Measurements from ENCODE around the gene SIPA1.
A peak's percentile ranks its signal among the peaks of the same experiment; 100 is the strongest.

The SIPA1 gene, protein sequence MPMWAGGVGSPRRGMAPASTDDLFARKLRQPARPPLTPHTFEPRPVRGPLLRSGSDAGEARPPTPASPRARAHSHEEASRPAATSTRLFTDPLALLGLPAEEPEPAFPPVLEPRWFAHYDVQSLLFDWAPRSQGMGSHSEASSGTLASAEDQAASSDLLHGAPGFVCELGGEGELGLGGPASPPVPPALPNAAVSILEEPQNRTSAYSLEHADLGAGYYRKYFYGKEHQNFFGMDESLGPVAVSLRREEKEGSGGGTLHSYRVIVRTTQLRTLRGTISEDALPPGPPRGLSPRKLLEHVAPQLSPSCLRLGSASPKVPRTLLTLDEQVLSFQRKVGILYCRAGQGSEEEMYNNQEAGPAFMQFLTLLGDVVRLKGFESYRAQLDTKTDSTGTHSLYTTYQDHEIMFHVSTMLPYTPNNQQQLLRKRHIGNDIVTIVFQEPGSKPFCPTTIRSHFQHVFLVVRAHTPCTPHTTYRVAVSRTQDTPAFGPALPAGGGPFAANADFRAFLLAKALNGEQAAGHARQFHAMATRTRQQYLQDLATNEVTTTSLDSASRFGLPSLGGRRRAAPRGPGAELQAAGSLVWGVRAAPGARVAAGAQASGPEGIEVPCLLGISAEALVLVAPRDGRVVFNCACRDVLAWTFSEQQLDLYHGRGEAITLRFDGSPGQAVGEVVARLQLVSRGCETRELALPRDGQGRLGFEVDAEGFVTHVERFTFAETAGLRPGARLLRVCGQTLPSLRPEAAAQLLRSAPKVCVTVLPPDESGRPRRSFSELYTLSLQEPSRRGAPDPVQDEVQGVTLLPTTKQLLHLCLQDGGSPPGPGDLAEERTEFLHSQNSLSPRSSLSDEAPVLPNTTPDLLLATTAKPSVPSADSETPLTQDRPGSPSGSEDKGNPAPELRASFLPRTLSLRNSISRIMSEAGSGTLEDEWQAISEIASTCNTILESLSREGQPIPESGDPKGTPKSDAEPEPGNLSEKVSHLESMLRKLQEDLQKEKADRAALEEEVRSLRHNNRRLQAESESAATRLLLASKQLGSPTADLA

DNA sequence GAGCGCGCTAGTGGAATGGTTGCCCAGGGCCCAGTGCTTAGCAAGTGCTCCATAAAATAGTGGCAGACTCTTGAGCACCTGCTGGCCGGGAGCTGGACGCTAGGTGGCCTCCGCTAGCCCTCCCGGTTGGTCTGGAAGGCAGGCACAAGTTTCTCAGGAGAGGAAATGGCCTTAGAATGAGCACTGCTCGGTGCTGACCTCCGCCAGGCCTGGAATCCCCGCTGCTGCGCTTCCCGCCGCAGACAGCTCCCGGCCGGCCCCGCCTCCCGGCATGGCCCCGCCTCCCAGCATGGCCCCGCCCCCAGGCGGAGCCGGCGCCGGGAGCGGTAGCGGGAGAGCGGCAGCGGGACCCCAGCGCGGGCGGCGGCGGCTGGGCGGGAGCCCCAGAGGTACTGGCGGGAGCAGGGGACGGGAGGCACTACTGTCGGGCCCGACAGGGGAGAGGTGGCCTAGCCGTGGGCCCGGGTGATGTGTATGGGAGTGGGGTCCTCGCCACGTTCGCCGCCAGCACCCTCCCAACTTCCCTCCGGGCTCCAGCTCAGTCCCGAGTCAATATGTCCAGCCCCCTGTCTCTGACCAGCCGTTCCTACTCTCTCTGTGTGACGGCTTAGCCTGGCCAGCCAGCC lies at the start of gene SIPA1:
Gene SIPA1 (plus strand): TSS at position 308 of the 626 bp plus-strand sequence. CDS start 2,821 bp downstream, outside the sequence.
- peak; percentile 57 to 59 for DNase-seq (ENCODE audit: low read depth in 1 of 2, low spot score in 1 of 2)

DNA sequence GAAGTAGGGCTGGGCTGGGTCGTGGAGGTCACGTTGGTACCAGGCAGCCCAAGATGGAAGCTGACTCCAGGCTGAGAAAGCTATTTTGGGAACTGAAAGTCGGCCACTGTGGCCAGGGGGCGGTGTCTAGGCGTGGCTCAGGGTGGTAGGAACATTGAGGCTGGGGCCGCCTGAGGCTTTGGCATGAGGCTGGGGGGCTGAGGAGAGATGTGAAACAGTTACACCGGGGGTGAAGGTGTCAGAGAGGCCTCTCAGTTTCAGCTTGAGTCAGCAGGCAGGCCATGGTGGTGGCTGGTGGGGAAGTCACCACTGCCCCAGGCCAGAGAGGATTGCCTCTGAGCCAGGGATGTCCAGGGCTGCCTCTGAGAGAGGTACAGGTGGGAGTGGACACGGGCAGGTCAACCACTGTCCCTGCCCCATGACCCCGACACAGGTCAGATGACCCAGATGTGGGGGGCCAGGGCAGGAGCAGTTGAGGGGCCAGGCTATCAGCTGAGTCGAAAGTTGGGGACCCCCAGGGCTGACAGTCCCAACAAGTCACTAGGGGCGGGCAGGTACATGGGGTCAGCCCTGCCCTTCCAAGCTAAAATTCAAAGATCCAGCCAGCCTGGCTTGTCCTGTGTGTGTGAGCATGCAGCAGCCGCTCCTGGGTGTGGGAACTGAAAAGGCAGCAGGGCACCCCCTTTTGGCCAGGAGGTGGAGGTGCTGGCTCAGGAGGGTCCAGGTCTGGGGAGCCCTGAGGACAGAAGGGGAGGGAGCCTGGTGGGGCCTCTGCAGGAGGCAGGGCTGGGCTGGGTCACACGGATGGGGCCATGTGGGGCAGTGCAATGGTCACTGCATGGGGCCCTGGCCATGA lies 49.5 kb upstream of the SIPA1 start:
- DNase-seq (ENCODE audit: low read depth in 1 of 2, low spot score in 1 of 2), result peak in 1 of 2 donors; percentile 68

DNA sequence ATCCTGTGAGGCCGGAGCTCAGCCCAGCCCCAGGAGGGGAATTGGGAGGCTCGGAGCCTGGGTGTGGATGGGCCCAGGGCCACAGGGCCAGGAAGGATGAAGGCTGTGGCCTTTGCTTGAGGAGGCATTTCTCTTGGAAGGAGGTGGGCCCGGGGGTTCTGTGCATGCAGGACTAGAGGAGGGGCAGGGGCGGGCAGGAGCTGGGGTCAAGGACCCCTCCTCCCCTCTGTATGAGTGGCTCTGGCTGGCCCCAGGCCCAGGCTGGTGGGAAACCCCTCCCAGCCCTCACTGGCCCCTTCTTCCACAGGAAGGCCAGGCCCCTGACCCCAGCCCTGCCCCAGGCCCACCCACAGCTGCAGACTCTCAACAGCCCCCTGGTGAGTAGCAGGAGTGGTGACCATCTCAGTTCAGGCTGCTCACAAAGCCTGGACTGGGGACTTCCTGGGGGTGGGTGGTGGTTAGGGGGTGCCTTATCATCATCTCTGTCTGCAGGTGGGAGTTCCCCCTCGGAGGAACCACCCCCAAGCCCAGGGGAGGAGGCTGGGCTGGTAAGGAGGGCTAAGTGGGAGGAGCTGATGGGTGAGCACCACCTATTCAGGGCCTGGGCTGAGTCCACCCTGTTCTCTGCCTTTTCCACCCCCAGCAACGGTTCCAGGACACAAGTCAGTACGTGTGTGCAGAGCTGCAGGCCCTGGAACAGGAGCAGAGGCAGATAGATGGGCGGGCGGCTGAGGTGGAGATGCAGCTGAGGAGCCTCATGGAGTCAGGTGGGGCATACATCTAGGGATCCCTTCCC lies 48.3 kb upstream of the SIPA1 start:
- no peak for DNase-seq (ENCODE audit: low read depth in 1 of 2, low spot score in 1 of 2)

DNA sequence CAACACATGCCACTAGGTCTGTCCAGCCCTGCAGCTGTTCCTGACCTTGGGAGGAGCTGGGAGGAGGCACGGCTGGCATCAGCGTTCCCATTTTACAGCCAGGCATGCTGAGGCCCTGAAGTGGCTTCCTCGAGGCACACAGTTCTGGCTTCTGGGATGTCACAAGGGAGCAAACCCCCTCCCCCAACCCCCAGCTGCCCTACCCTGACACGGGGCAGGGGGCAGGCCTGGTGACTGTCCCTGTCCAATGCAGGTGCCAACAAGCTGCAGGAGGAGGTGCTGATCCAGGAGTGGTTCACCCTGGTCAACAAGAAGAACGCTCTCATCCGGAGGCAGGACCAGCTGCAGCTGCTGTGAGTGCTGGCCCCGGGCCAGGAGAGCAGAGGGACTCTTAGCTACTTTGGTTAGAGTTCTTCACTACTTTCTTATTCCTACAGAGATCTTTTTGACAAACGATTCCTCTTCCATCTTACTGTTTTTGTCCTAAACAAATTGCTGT lies 47.6 kb upstream of the SIPA1 start:
- no peak for DNase-seq (ENCODE audit: low read depth in 1 of 2, low spot score in 1 of 2)

DNA sequence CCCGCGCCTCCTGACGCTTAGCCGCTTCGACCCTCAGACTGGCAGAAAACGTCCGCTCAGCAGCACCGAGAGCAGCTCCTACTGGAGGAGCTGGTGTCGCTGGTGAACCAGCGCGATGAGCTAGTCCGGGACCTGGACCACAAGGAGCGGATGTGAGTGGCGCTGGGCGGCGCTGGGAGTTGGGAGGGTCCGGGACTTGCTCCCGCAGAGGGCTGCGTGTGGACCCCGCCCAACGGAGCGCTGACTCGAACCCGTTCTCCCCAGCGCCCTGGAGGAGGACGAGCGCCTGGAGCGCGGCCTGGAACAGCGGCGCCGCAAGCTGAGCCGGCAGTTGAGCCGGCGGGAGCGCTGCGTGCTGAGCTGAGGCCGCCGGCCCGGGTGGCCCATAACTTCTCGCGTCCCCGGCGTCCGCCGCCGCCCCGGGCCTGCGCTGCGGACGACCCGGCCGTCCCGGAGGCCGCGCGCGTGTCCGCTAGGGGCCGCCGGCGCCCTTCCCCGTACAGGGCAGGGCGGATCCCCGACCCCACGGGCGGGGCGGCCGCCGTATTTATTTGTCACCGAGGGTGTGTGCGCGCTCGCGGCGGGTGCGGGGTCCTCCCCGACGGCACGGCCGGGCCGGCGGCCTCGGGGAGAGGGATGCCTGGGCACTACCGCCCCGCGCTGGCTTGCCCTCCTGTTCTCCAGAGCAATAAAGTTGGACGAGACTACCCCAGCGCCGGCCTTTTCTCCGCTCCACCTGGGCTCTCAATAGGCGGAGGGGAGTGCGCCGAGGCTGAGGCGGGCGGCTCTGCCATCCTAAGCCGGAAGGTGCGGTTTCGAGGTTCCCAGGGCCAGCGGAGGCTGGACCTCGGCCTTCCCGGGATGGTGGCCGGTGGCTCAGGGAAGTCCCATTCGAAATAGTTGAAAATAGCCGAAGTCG lies 45.7 kb upstream of the SIPA1 start:
- DNase-seq (ENCODE audit: low read depth in 1 of 2, low spot score in 1 of 2), result no peak

DNA sequence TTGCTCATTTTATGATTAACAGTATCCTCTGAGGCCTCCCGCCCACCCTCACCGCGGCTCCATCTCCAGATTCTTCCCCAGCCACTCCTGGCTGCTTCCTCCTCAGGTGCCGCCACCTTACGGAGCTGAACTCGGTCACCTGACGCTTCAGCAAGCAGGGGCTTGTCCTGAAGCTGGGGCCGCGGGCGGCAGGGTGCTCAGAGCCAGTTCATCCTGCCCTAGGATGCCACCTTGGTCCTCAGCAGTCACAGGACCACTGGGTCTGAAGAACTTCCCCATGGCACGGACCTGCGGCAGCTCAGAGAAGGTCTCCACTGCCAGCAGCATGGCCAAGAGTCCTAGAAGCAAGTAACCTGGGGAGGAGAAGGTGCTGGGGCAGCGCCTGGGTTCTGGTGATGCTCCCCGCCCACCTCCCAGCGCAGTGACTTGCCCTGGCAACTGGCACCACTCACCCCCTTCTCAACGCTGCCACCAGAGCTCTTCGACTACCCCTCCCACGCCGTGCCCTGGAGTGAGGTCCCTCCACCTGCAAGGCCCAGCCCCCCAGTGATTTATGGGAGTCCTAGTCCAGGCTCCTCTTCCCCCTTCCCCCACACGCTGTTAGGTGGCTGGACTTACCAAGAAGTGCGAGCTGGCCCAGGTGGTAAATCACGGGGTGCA lies 44.9 kb upstream of the SIPA1 start:
- DNase-seq (ENCODE audit: low read depth in 1 of 2, low spot score in 1 of 2), result no peak

DNA sequence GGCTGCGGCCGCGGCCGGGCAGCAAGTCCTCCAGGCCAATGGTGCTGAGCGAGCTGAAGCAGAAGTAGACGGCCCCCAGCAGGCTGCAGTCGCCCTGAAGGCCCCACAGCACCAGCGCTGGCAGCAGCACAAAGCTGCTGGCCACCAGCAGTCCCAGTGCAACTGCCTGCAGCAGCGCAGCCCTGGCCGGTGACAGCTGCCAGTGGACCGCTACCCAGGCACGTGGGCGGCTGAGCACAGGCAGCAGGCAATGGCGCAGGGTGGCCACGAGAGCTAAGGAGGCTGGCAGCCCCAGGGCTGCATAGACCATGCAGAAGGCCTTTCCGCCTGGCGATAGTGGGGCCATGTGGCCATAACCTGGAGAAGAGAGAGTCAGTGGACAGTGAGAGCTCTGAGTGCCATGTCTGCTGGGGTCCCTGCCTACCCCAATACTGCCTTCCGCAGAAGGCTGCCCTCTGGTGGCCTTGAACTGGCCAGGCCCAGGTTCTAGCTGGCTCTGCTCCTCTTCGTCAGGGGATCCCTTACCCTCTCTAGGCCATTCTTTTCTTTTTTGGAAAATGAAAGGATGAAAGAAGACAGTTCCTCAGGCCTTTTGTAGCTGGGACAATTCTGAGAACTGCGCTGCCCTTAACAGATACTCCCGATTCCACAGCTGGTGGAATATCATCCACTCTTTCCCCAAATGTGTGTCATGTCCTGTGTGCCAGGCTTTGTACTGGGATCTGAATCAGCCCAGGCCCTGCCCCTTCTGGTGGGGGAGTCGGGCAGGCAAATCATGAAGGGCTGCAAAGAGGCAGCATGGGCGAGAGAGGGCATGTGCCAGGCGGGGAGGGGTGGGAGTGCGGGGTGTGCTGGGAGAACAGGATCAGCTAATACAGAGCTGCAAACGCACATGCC lies 44.1 kb upstream of the SIPA1 start:
- DNase-seq (ENCODE audit: low read depth in 1 of 2, low spot score in 1 of 2), result no peak

DNA sequence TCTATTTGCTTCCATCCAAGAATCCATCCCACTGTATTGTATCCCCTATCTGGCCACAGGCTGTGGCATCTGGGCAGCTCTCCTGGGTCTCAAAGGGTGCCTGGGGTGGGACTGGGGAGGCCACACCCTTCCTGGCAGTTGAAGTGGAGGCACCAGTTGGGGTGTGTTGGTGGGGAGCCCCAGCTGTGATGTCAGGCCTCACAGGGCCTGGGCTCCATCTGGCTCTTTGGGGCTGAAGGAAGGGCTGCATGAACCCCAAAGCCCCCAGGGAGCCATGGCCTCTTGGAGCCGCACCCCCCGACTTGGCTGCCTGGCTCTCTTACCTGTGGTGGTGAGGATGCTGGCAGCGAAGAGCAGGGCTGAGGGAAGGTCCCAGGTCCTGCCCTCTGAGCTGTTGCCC lies 42.8 kb upstream of the SIPA1 start:
- DNase-seq (ENCODE audit: low read depth in 1 of 2, low spot score in 1 of 2), result no peak

DNA sequence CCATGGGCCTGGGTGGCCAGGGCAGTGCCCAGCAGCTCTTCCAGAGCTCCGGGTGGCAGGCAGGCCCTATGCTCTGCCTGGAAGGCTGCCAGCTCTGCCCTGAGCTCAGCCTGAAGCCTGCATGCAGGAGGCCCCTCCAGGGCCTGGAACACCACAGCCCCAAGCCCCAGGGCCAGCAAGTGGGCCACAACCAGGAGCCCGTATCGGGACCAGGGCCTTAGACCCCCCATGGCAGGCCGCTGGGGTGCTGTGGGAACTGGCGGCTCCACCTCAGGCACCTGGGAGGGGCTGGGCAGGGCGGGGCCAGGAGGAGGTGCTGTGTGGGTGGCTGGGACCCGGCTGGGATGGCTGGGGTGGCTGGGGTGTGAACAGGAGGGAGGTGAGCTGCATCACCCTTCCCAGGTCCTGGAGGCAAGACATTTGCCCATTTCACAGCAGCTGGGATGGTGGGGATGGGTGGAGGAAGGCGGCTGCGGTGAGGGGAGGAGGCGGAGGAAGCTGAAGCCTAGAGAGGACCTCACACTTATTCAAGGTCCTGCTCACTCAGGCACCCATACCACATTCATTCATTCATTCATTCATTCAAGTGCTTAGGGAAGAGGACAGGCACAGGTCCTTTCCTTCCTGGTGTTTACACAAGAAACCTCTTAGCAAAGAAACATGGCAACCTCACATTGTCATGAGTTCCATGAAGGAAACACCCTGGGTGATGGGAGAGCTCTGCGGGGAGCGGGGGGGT lies 42.2 kb upstream of the SIPA1 start, which contains the start of gene KCNK7:
Gene KCNK7 (minus strand): TSS at position 258 of the 739 bp plus-strand sequence. CDS start 28 bp downstream, at position 230.
- no peak for DNase-seq (ENCODE audit: low read depth in 1 of 2, low spot score in 1 of 2)

DNA sequence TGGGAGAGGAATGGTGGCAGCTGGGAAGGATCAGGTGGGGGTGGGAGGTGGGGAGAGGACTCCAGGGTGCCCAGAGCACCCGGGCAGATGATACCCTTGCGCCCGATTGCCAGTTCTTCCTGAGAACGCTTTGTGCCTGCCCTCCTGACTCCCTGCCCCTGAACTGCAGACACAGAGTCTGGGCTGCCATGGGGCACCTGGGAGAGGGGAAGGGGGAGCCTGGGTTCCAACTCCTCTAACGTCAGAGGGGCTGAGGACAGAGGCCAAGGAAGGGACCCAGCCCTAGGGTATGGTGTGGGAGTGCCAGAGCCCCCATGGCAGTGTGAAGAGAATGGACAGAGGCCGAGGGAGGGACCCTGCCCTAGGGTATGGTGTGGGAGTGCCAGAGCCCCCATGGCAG lies 41.4 kb upstream of the SIPA1 start:
- DNase-seq (ENCODE audit: low read depth in 1 of 2, low spot score in 1 of 2), result no peak

DNA sequence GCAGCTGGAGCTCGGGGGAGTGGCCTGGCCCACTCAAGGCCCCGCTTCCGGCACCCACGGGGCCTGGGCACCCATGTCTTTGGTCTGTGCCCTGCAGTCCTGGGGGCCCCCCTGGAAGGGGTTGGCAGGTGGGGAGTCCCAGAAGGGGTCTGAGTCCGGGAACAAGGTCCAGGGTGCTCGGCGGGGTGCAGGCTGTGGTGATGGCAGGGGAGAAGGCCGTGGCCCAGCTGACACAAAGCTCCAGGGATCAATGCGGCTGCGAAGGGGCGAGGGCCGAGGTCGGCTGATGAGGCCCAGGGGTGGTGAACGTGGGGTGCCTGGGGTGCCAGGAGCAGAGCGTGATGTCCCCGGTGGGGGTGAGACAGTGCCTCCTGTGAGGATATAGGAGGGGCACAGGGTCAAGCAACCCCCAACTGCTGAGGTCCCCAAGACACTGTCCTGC lies 39.6 kb upstream of the SIPA1 start:
- DNase-seq (ENCODE audit: low read depth in 1 of 2, low spot score in 1 of 2), result no peak

DNA sequence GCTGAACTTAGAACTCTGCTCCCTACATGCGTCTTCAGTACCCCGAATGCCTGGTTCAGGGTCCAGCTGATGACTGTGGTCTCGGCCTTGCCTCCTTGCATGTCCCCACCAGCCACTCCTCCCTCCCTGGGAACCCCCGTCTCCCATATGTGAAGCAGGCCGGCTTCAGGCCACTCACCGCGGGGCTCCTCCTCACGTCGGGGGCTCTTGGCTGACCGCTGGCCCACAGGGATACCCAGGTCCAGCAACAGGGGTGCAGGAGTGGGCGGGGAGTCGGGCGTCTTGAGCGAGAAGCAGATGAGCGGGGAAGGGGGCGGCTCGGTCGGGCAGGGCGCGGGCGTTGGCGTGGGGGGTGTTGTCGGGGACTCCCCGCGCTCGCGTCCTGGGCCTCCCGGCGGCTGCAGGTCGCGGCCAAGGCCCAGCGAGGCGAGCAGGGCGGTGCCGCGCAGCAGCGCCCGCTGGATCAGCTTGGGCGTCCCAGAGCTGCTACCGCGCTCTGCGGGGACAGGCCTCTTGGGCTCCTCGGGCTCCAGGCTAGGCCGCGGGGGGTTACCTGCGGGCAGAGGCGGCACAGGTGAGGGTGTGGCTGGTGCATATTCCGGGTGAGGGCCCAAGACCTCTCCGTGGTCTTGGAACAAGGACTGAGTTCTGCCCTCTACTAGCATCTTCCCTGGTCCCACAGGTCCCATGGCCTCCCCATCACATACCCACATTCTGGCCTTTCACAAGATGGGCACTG lies 38.5 kb upstream of the SIPA1 start:
- DNase-seq (ENCODE audit: low read depth in 1 of 2, low spot score in 1 of 2), result no peak

DNA sequence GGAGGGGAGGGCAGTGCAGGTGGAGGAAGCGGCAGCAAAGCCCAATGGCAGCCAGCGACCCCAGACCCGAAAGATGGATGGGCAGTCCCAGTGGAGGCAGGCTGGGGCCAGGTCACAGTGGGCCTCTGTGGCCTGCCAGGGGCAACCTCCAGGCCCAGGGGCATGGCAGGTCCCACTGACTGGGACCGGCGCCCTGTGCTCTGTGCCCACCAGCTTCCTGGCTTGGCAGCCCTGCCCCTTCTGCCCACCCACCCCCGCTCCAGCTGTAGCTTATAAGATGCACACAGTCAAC lies 38.0 kb upstream of the SIPA1 start:
- DNase-seq (ENCODE audit: low read depth in 1 of 2, low spot score in 1 of 2), result no peak

DNA sequence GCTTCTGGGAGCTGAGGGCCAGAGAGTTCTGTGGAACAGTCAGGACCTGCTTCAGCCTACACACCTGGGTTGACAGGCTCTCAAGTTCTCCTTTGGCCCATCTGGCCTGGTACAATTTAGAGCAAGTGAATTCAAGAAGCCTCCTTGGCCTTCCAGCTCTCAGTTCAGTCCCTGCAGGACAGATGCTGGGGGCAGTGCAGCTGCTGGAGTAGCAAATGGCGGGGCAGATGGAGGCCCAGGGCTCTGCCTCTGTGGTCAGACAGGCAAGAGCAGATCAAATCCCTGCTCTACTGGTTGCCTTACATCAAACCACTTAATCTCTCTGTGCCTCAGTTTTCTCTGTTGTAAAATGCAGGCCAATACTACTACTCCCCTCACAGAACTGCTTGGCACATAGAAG lies 33.6 kb upstream of the SIPA1 start:
- no peak for DNase-seq (ENCODE audit: low read depth in 1 of 2, low spot score in 1 of 2)

DNA sequence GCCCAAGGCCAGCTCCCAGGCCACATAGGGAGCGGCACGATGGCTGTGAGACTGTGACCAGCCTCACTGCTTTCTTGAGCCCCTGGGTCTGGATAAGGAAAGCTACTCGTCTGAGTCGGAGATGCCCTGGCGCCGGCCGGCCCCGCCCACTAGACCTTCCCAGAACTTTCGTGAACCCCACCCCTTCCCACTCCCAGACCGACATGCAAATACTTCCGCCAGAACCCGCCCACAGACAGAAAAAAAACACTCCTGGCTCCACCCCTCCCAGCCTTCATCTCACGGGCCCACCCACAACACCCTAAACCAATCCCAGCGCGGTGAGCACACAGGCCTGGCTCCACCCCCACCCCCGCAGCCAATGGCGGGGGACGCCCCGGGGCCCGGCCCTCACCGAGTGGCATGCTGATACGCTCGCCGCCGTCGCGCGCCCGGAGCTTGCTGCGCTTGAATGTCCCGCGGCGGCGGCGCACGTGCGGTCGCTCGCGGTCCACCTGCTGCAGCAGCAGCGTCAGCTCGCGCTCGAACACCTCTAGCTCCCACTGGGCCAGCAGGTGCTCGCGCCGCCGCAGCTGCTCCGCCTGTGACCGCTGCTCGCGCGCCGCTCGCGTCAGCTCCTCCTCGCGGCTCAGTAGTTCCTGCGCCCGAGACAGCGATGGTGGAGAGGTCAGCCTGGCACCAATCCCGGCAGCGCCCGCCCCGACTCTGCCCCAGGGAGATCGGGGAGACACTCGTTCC lies 30.9 kb upstream of the SIPA1 start:
- no peak for DNase-seq (ENCODE audit: low read depth in 1 of 2, low spot score in 1 of 2)

Data from activated CD4-positive, alpha-beta T cell treated with anti-CD3 and anti-CD28 coated beads, Interleukin-2, amount 50 U/mL, for 24 hours (primary cell).